IPS-18c (cell line): ENCODE measurements around the gene CLIC6.

Source experiments
- H3K4me3 ChIP-seq: 2 replicates; pipeline ENCODE4 v1.7.0; 2013; ENCODE audit warnings: low read depth, mild to moderate bottlenecking, low read length, moderate library complexity; ENCODE audit not compliant: insufficient read depth
- H3K9me3 ChIP-seq: one replicate; pipeline ENCODE4 v1.6.1; 2013; ENCODE audit warnings: mild to moderate bottlenecking, low read length, moderate library complexity; ENCODE audit not compliant: control insufficient read depth, insufficient read depth

Gene CLIC6

GRCh38 chr21:34765619-34766018 is 96.8 kb downstream of the CLIC6 start:
- H3K4me3 ChIP-seq, result no peak overlapping the region
- no peaks in the 10 kb centered on the region for H3K9me3 ChIP-seq

GRCh38 chr21:34766862-34767261 is 98.1 kb downstream of the CLIC6 start:
- H3K9me3 ChIP-seq, result no peaks in the 10 kb centered on the region
- no peak overlapping the region for H3K4me3 ChIP-seq
